ENCODE measurements around the gene MTPN.

MTPN gene

GRCh38 chr7:135956393-135956792 is 20.8 kb downstream of the MTPN start:
- DNase-seq (ENCODE audit: low spot score): no peak

DNA sequence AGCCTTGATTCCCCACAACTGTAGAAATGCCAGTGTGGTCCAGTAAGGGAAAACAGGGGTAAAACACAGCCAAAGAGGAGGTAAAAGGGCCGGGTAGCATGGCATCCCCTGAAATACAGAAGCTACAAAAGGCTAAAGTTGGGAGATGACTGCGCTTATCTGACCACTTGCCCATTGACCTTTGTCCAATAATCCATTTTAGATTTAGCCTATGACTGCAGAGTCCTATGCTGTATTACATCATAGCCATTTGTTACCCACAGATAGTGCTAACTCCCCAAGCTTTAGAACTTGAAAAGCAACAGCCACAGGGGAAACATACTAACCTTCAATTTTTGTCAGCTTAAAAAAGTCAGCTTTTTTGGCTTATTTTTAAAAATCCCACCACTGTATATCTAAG is 26.2 kb downstream of the MTPN start:
- no peak for DNase-seq (ENCODE audit: low spot score)

GRCh38 chr7:135950429-135950828 is 26.7 kb downstream of the MTPN start:
- no peak for DNase-seq (ENCODE audit: low spot score)

DNA sequence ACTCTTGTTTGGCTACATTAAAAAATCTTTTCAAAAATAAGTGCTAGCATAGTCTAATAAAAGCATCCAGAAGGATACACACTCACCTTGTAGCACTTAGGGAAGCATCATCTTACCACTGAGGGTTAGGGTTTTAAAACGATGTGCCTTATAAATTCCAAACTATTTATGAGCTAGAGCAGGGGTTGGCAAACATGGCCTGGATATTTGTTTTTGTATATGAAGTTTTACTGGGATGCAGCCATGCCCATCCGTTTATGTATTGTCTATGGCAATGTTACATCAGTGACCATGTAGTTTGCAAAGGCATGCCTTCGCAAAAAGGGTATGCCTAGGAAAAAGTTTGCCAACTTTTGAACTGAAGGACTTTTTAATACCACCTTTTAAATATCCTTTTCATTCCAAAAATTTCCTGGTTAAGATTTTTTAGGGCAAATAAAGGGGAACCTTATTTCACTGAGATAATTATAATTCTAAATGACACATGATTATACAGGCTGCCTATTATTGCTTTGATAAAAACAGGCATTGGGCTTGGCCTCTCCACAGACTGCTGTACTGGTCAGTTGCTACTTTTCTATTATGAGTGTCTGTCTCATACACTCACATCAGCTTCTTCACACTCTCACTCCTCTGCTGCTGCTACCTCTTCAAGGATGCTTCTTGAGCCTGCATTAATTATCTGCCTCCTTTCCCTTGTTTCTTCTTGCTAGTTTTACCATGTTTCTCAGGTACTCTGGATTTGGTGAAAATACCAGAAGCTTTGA is 30.7 kb downstream of the MTPN start:
- DNase-seq (ENCODE audit: low spot score): no peak

DNA sequence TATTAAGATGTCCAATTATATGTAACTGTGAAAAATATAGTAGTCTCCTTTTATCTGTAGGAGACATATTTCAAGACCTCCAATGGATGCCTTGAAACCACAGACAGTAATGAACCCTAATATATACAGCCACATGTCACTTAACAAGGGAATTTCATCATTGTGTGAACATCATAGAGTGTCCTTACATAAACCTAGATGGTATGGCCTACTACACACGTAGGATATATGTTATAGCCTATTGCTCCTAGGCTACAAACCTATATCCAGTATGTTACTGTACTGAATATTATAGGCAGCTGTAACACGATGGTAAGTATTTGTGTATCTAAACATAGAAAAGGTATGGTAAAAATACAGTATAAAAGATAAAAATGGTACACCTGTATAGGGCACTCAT is 32.4 kb downstream of the MTPN start:
- DNase-seq (ENCODE audit: low spot score): no peak

DNA sequence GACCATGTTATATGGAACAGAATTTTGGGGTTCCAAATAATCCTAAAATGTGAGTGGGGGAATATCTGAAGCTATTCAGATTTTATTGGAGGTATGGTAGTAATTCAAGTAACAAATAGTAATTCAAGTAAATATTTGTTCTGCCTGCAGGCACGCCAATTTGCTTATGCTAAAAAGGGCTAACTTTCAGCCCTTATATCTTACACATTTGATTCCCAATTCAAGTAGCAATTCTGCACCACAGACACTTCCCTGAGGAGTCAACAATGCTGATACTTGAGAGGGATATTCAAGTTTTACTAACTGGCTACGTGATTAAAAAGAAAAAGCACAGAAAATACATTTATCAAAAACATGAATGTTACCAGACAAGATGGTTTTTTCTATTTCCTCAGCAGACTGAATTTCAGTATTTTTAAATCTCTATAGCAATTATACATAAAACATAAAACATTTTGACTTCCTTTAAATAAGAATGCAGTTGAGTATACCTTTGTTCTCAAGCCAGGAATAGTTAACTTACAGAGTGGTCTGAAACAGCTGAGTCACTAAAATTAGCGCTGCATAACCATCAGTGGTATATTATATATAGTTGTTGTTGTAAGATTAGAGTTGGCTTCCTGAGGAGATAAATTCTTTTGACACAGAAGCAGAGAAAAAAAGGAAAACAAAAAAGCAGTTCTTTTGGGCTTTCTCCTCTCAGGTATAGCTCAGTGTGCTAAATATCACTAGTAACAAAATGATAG is 33.9 kb downstream of the MTPN start:
- no peak for DNase-seq (ENCODE audit: low spot score)

GRCh38 chr7:135942614-135943013 is 34.5 kb downstream of the MTPN start:
- no peak for DNase-seq (ENCODE audit: low spot score)

- no peak for DNase-seq (ENCODE audit: low spot score)
Observed at GRCh38 chr7:135940077-135941075, 36.8 kb downstream of the MTPN start.

DNA sequence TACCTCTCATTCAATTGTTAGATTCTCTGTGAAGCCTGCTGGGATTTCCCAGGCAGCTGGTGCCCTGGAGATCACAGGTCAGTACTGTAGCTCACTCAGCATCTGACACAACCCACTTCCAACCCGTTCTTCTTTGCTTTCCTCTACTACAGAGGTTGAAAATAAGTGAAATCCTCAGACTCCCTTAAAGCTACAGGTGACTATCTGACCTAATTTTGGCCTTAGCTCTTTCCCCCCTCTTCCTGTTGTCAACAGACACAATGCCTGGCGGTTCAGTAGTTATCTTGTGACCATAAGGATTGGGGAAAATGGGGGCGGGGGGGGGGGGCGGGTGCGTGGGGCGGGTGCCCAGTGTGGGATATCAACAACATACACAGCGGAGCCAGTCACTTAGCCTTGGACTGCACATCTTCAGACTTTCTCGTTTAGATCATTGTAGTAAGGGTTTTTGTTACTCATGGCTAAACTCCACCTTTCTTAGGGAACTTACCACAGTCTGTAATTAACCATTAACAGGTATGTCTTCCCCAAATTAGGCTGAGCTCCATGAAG is 37.8 kb downstream of the MTPN start:
- DNase-seq (ENCODE audit: low spot score): no peak

DNA sequence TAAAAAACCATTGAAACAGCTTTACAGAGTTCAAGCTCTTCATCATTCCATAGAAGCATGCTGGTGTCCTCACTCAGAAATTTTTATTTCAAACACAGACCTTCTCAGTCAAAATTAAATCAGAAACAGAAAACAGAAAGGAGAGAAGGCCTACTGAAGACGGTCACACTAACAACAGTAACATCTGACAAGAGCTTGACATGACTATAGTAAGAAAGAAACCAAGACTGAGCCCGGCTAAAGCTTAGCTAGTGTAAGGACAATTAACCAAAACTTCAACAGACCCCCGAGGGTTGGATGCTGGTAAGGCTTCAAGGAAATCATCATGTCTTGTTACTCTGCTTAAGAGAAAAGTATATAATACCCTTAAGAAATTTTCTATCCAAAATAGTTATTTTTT is 38.6 kb downstream of the MTPN start:
- DNase-seq (ENCODE audit: low spot score): no peak

DNA sequence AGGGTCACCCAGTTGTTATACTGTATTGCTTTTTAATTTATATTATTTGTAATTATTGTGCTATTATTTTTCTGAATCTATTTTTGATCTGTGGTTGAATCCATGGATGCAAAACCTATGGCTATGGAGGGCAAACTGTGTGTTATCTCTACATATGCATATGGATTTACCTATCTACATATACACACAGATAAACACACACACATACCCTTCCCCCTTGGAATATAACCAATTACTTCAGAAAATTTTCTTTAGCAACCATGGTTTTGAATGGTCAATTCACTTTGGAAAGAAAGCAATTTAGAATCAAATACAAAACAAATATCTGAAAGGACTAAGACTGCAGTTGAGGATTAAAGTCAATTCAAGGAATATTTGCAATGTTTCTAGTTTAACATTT is 39.1 kb downstream of the MTPN start:
- DNase-seq (ENCODE audit: low spot score): no peak

DNA sequence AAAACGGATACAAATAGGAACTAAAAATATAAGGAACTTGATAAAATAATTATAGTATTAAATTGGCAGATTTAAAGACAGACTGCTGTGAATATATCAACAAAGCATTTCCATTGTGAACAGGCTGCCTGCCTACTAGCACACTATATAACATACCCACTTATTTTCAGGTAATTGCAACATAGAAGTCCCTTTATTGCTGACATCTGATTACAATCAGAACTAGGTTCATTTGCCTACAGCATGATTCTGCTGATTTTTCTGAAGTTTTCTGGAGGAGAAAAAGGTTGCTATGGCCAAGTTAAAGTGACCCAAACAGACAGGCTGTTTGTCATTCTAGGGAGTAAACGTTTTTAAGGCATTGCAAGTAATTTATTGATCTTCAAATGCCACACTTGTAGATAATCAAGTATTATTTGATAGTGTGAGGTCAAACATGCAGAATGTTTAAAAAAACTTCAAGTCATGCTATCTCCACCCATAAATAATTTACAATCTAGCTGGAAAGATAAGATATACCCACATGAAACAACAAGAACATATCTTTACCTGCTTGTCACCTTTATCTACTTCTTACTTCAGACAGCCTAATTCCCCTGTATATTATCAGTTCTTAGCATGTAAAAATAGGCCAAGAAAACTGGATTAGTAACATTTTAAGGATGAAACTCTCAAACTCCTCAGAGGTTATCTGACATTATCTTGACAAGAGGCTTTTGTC is 40.5 kb downstream of the MTPN start:
- DNase-seq (ENCODE audit: low spot score): no peak

DNA sequence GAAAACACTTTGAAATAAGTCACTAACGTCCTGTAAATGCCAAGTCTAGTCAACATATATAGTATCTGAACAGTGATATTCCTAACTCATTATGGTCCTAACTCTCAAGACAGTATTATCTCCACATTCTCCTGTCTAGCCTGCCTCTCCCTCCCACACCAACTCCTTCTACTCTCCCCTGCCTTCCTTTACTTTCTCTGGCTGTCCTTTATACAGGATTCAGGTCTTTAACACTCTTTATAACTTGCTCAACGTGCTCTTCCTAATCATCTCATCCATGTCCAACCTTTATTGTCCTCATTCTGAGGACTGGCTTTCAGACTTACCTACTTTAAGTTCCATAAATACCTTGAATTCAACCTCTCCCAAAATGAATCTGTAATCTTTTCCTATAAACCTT is 42.5 kb downstream of the MTPN start:
- DNase-seq (ENCODE audit: low spot score): no peak

GRCh38 chr7:135933509-135934188 is 43.5 kb downstream of the MTPN start:
- DNase-seq (ENCODE audit: low spot score): no peak

DNA sequence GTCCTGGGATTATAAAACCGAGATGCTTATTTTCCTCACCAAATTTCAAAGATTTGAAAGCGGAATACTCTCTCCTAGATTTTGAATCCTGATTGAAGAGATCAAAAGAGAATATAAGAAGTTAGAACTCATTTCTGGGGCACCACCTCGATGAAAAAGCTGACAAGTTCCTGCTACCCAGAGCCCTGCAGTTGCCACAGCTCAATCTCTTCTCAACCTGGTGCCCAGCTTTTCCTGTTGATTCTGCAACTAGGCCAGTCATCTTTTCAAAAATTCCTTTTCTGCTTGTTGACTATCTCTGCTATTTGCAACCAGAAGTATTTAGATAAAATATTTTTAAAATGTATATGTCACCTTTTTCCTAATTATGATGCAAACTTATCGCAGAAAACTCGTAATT is 45.0 kb downstream of the MTPN start:
- DNase-seq (ENCODE audit: low spot score): no peak

DNA sequence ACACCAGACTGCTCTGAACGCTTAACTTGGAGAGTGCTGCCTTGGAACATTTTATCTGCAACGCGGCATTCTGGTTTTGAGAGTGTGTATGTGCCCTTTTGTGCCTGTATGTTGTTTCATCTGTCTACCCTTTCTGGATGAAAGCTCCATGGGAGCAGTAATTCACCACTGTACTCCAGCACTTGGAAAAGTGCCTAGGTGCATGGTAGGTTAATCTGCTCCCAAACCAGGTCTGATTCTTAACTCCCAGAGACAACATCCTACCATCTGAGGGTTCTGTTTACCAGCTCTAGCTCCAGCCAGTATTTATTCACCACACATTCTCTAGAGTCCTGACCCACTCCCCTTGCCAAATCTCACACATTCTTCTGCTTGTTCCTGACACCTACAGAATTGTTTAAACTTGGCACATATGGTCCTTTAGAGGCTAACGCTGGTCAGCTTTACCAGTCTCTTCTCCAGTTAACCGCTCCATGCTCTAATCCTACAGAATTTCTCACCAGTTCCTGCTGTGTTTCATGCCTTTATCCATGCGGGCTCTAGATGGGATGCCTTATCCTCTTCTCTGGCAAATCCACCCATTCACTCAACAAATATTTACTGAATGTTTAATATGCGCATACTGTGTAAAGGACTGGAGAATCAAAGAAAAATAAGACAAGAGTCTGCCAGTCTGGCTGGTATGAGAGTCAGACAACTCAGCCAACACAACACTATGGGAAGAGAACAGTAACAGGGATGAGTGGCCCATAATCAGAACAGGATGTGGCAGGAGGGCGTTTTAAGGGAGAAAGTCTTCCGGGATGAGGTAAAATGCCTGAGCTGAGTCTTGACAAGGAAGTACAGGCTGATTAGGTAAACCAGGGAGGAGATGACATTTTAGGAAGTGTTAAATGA is 46.3 kb downstream of the MTPN start:
- DNase-seq (ENCODE audit: low spot score): peak; percentile 64

- no peak for DNase-seq (ENCODE audit: low spot score)
Observed at GRCh38 chr7:135929722-135930141, 47.4 kb downstream of the MTPN start.

DNA sequence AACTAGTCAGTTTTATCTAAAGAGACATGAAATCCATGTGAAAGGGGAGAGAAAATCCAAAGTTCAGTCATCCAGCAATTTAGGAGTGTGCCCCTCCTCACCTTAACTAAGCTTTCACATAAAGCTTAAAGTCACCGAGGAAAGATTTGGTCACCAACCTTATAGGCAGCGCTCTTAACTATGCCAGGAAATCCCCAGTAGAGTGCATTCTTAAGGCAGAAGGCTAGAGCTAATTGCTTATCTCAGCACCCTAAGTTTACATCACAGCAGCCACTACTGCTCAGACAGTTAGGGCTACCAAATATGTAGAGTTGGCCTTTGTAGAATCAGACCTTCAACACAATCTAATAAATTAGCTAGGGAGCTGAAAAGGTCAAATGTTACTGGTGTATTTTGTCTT is 47.9 kb downstream of the MTPN start:
- DNase-seq (ENCODE audit: low spot score): no peak

GRCh38 chr7:135928136-135928535 is 49.0 kb downstream of the MTPN start:
- no peak for DNase-seq (ENCODE audit: low spot score)

DNA sequence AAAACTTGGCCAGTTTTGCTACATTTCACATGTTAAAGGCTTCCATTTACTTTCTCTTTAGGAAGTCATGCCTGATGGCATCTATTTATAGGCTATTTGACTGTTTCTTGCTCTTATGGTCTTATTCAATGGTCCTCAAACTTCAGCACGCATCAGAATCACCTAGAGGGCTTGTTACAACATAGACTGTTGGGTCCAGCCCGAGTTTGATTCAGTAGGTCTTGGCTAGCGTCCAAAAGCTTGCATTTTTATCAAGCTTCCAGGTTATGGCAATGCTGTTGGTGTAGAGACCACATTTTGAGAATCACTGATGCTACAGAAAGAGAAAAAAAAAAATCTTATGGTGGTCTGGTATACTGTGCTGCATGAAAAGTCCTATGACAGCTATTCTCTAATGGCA is 51.9 kb downstream of the MTPN start:
- DNase-seq (ENCODE audit: low spot score): no peak
